Neural cell (in vitro differentiated cells): ENCODE measurements around the gene GIPC2.

ENCODE experiments used
- CTCF ChIP-seq: fragments of 450-650 bp; IDR thresholded peaks from 2 replicates; pipeline ENCODE4 v1.5.1; 2014; ENCODE audit warnings: antibody characterized with exemption, mild to moderate bottlenecking, moderate library complexity; ENCODE audit not compliant: poor library complexity, severe bottlenecking
- EP300 ChIP-seq: fragments of 450-650 bp; conservative IDR thresholded peaks from 2 replicates; pipeline ENCODE4 v1.6.1; 2014; ENCODE audit warnings: antibody characterized with exemption, mild to moderate bottlenecking, moderate library complexity; ENCODE audit not compliant: poor library complexity, severe bottlenecking
- EZH2 ChIP-seq: fragments of 200-600, 300-800 bp; shearing (Covaris generic), sonication (generic); IDR thresholded peaks from 2 replicates; pipeline ENCODE4 v1.6.1; 2014; ENCODE audit warnings: antibody characterized with exemption, low read length, borderline replicate concordance, mild to moderate bottlenecking; ENCODE audit not compliant: insufficient read depth, poor library complexity, severe bottlenecking
- MXI1 ChIP-seq: fragments of 450-650 bp; conservative IDR thresholded peaks from 2 replicates; pipeline ENCODE4 v1.6.1; 2014; ENCODE audit warnings: antibody characterized with exemption, mild to moderate bottlenecking; ENCODE audit not compliant: poor library complexity, severe bottlenecking
- POLR2AphosphoS5 ChIP-seq: IDR thresholded peaks from 2 replicates; pipeline ENCODE4 v1.6.1; 2012
- RAD21 ChIP-seq: fragments of 450-650 bp; conservative IDR thresholded peaks from 2 replicates; pipeline ENCODE4 v1.6.1; 2014; ENCODE audit warnings: antibody characterized with exemption, mild to moderate bottlenecking, moderate library complexity
- REST ChIP-seq: IDR thresholded peaks from 2 replicates; pipeline ENCODE4 v1.6.1; 2012; ENCODE audit warnings: borderline replicate concordance
- SMC3 ChIP-seq: fragments of 450-650 bp; conservative IDR thresholded peaks from 2 replicates; pipeline ENCODE4 v1.6.1; 2014; ENCODE audit warnings: antibody characterized with exemption, mild to moderate bottlenecking, moderate library complexity; ENCODE audit not compliant: poor library complexity

- TF ChIP-seq CTCF (no peak), EZH2 (no peak), MXI1 (no peak), POLR2AphosphoS5 (no peak), EP300 (no peak), RAD21 (no peak), SMC3 (no peak), REST (no peak)
These were observed 101.3 kb downstream of the GIPC2 start for GRCh38 chr1:78147031-78147430.
